B cell (primary cell): ENCODE results near the gene SHMT2. TPM values are rescaled to one million over a fixed set of nuclear protein-coding genes. Genes with fewer than 3 reads are reported as not detected.

Experiments used
- ATAC-seq: fragments of 200-7000 bp; cut with Tn5 transposase; one replicate; pipeline ENCODE4 v1.10.0; 2021; ENCODE audit warnings: low read depth, mild to moderate bottlenecking, moderate number of reproducible peaks, moderate library complexity
- CTCF ChIA-PET: fragments of 350-600 bp; sonication (Branson Sonifier 250); formaldehyde crosslinking; loops from one replicate; lab custom pipeline; 2021; ENCODE audit warnings: antibody characterized with exemption, inconsistent platforms; lab: Charles Lee
- POLR2A ChIA-PET: fragments of 350-600 bp; sonication (Branson Sonifier 250); formaldehyde crosslinking; loops from one replicate; lab custom pipeline; 2021; ENCODE audit warnings: antibody characterized with exemption; lab: Charles Lee
- DNase-seq: peaks from one replicate; pipeline ENCODE4 v3.0.0; 2013
- H2AFZ ChIP-seq: 2 replicates; pipeline ENCODE4 v1.6.1; 2012; ENCODE audit warnings: mild to moderate bottlenecking, low read depth, low read length; ENCODE audit not compliant: insufficient read depth, poor library complexity, severe bottlenecking
- H3K27ac ChIP-seq, 2 donors: 1 replicate in 1 of 2; 2 replicates in 1 of 2; pipeline ENCODE4 v1.5.1; 2012 to 2013; ENCODE audit warnings: low read length in 2 of 2, mild to moderate bottlenecking in 2 of 2, moderate library complexity in 1 of 2
- H3K27me3 ChIP-seq, 4 experiments: fragments of 200-600 bp in 1 of 4; sonication (generic) in 1 of 4; replicated peaks in 1 of 4; 1 replicate in 2 of 4; 2 replicates in 2 of 4; pipeline versions ENCODE4 v1.6.1 to v1.7.0; 2013 to 2016; ENCODE audit warnings: low read length in 3 of 4, mild to moderate bottlenecking in 2 of 4, mixed read lengths in 1 of 4, moderate library complexity in 1 of 4; ENCODE audit not compliant: insufficient read depth in 4 of 4, control insufficient read depth in 3 of 4; ENCODE audit errors: control extremely low read depth in 1 of 4
- H3K36me3 ChIP-seq, 2 experiments: replicated peaks in 1 of 2; 1 replicate in 1 of 2; 2 replicates in 1 of 2; pipeline versions ENCODE4 v1.6.1 to v1.7.1; 2013; ENCODE audit warnings: low read length in 1 of 2; ENCODE audit not compliant: insufficient read depth in 2 of 2, control insufficient read depth in 1 of 2; ENCODE audit errors: control extremely low read depth in 1 of 2, extremely low read depth in 1 of 2
- H3K4me1 ChIP-seq, 2 donors: fragments of 200-600 bp in 1 of 2; sonication (generic) in 1 of 2; 1 replicate in 1 of 2; 2 replicates in 1 of 2; pipeline versions ENCODE4 v1.5.1 to v1.6.1; 2013 to 2017; ENCODE audit warnings: low read length in 2 of 2; ENCODE audit not compliant: control insufficient read depth in 2 of 2, insufficient read depth in 2 of 2
- H3K4me2 ChIP-seq: replicated peaks from 2 replicates; pipeline ENCODE3; 2012; ENCODE audit warnings: mild to moderate bottlenecking, low read depth, low read length; ENCODE audit not compliant: poor library complexity, severe bottlenecking
- H3K4me3 ChIP-seq, 5 experiments: fragments of 200-600 bp in 1 of 5; sonication (generic) in 1 of 5; 1 replicate in 3 of 5; 2 replicates in 2 of 5; pipeline versions ENCODE4 v1.5.1 to v1.7.0; 2011 to 2016; ENCODE audit warnings: low read length in 4 of 5, mild to moderate bottlenecking in 4 of 5, low read depth in 2 of 5, control low read depth in 1 of 5, moderate library complexity in 1 of 5; ENCODE audit not compliant: insufficient read depth in 1 of 5; ENCODE audit errors: control extremely low read depth in 1 of 5, extremely low read depth in 1 of 5
- H3K79me2 ChIP-seq: fragments of 200-600 bp; sonication (generic); one replicate; pipeline ENCODE4 v1.6.0; 2016; ENCODE audit warnings: low read length; ENCODE audit not compliant: control insufficient read depth, insufficient read depth
- H3K9ac ChIP-seq: fragments of 200-600 bp; sonication (generic); 2 replicates; pipeline ENCODE4 v1.6.1; 2017; ENCODE audit warnings: mild to moderate bottlenecking, low read length, moderate library complexity
- H3K9me3 ChIP-seq, 3 donors: one replicate each; pipeline versions ENCODE4 v1.6.1 to v1.7.1; 2013; ENCODE audit warnings: low read length in 2 of 3; ENCODE audit not compliant: control insufficient read depth in 2 of 3, insufficient read depth in 1 of 3; ENCODE audit errors: control extremely low read depth in 1 of 3
- H4K20me1 ChIP-seq: 2 replicates; pipeline ENCODE4 v1.6.0; 2012; ENCODE audit warnings: mild to moderate bottlenecking, low read length; ENCODE audit not compliant: insufficient read depth, control insufficient read depth, poor library complexity, severe bottlenecking
- H3K27ac Mint-ChIP-seq: one replicate; pipeline ENCODE4 v1.8.0; 2021; ENCODE audit warnings: mixed read lengths
- H3K27me3 Mint-ChIP-seq: one replicate; pipeline ENCODE4 v1.8.0; 2021; ENCODE audit warnings: mixed read lengths
- H3K4me1 Mint-ChIP-seq: one replicate; pipeline ENCODE4 v1.8.0; 2021; ENCODE audit warnings: mixed read lengths
- H3K4me3 Mint-ChIP-seq: one replicate; pipeline ENCODE4 v1.8.0; 2021; ENCODE audit warnings: mixed read lengths
- H3K9me3 Mint-ChIP-seq: one replicate; pipeline ENCODE4 v1.8.0; 2022; ENCODE audit warnings: mixed read lengths; ENCODE audit not compliant: insufficient read depth
- EZH2 ChIP-seq: IDR thresholded peaks from 2 replicates; pipeline ENCODE4 v1.6.1; 2012; ENCODE audit warnings: borderline replicate concordance, low read depth, mild to moderate bottlenecking, moderate library complexity, low read length; ENCODE audit not compliant: insufficient read depth, poor library complexity, severe bottlenecking
- WGBS: methylation state at CpG from one replicate; pipeline ENCODE4 v1.1.5; 2013; ENCODE audit warnings: missing lambda C conversion rate; ENCODE audit not compliant: insufficient coverage; 5-methylcytosine and 5-hydroxymethylcytosine counted together
- intact Hi-C: fragments of 100-400 bp; cut with micrococcal nuclease; formaldehyde crosslinking; loops from one replicate; pipeline ENCODE4 v1.10.0; 2022
- polyA plus RNA-seq: library from polyadenylated mRNA; depleted of rRNA; stranded (reverse); fragments of >200 nt; gene quantifications from 2 replicates; pipeline ENCODE4 v1.2.3, GENCODE V29; 2012
- total RNA-seq, 2 donors: library from RNA; stranded (reverse); fragments of 120-200 nt in 1 of 2; gene quantifications; 1 replicate in 1 of 2; 2 replicates in 1 of 2; pipeline versions ENCODE4 v1.2.3 to v1.2.4, GENCODE V29; 2013 to 2022
- TF ChIP-seq, protein P1 (sequence below): fragments of 200-600 bp; IDR thresholded peaks from one replicate; pipeline ENCODE4 v1.8.0; 2022; ENCODE audit warnings: antibody characterized with exemption, mild to moderate bottlenecking

Gene SHMT2
- total and polyA plus RNA-seq, 2 donors (not counting 1 experiment from before 2014, with no cell fraction given) = 166 to 236 TPM

DNA sequence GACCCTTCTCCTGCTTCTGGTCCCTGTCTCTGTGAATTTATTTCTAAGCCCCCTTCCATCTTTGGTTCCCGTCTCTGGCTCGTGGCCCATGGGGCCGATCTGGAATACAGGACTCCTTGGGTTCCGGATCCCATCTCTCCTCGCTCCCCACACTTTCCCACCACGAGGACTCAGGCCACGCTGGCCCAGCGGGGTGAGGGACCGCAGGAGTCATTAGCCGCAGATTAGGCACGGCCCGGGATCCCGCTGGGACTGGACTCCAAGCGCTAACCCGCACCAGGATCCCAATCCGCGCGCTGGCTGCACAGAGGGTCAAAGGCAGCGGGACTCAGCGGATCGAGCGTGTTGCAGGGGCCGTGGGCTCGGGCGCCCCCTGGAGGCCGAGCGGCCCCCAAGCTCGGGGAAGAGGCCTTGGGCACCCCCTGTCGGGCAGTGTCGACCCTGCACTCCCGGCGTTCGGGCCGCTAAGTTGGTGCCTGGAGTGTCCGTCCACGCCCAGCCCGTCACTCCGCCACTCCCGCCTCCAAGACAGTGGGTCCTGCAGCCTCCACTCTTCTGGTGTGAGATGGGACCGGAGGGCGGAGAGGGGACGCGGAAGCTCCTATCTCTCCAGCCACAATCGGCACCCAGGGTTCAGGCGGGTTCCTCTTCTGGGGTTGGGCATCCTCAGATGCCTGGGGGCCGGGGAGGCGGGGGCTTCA, 9.5 kb downstream of the SHMT2 start:
- ATAC-seq (peak; percentile 46), DNase-seq (peak; percentile 93)
- Mint-ChIP-seq H3K9me3 (no peaks in the 10 kb centered on the region), H3K27me3 (peaks cover 12% of the 10 kb centered on the region), H3K4me1 (peaks cover 92% of the 10 kb centered on the region), H3K4me3 (peak overlapping the region; percentile 89), H3K27ac (peak overlapping the region; percentile 92)
- peaks cover 0 to 70% (median 30%) of the 10 kb centered on the region in 4 experiments for H3K27me3 ChIP-seq
- H3K27ac ChIP-seq = no peak overlapping the region
- H4K20me1 ChIP-seq = peaks cover 8% of the 10 kb centered on the region
- 3% methylated on average over 46 of the region's 47 CpGs for WGBS
- TF ChIP-seq EZH2 = no peak
- TF ChIP-seq, protein P1, sequence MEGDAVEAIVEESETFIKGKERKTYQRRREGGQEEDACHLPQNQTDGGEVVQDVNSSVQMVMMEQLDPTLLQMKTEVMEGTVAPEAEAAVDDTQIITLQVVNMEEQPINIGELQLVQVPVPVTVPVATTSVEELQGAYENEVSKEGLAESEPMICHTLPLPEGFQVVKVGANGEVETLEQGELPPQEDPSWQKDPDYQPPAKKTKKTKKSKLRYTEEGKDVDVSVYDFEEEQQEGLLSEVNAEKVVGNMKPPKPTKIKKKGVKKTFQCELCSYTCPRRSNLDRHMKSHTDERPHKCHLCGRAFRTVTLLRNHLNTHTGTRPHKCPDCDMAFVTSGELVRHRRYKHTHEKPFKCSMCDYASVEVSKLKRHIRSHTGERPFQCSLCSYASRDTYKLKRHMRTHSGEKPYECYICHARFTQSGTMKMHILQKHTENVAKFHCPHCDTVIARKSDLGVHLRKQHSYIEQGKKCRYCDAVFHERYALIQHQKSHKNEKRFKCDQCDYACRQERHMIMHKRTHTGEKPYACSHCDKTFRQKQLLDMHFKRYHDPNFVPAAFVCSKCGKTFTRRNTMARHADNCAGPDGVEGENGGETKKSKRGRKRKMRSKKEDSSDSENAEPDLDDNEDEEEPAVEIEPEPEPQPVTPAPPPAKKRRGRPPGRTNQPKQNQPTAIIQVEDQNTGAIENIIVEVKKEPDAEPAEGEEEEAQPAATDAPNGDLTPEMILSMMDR = peak; percentile 100
- ChIA-PET CTCF (interaction anchor here (0.6 to 31.1 kb wide), 9 partner anchors 11 to 314 kb away, joined by 3 to 838 read pairs (median 5); partner anchors contain the start of genes LRP1, NXPH4, SHMT2 and STAT6), POLR2A (interaction anchor here (4.8 to 11.2 kb wide), 3 partner anchors 9 to 24 kb away, joined by 18 to 110 read pairs (median 89); partner anchors contain the start of genes NXPH4 and SHMT2)
- peaks cover 92 to 99% of the 10 kb centered on the region in 2 donors for H3K4me1 ChIP-seq
- H3K4me2 ChIP-seq = peak overlapping the region; percentile 95
- H2AFZ ChIP-seq = peak overlapping the region; percentile 78
- peaks cover 12% of the 10 kb centered on the region for H3K79me2 ChIP-seq
- peak overlapping the region; percentile 19 to 79 (median 75) for H3K4me3 ChIP-seq
- peaks cover 0 to 24% (median 0%) of the 10 kb centered on the region in 3 donors for H3K9me3 ChIP-seq
- intact Hi-C loops = loop anchor here (1.0 to 10.0 kb wide), 4 partner anchors 10 to 484 kb away; partner anchors contain the start of genes PRIM1 and SHMT2
- peaks cover 0 to 5% of the 10 kb centered on the region in 2 experiments for H3K36me3 ChIP-seq
- H3K9ac ChIP-seq = peak overlapping the region; percentile 74
